ENCODE data around the gene POLR3C. TPM values are rescaled to one million over a fixed set of nuclear protein-coding genes. Genes with fewer than 3 reads are reported as not detected.

The POLR3C gene
- total RNA-seq, 1 experiment from 2014 or later: 35.1 TPM

DNA sequence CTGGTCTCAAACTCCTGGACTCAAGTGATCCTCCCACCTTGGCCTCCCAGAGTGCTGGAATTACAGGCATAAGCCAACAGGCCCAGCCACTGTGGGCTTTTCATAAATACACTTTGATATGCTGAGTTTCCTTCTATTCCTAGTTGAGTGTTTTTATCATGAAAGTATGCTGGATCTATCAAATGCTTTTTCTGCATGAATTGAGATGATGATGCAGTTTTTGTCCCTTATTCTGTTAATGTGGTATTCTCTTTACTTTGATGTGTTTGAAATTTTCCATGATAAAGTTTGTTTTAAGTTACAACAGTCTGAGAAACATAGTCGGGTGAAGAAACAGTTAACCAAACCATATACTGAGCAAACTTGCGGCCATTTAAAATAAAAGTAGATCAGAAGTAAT lies 24.2 kb upstream of the POLR3C start:
- Histone ChIP-seq H3K27ac (ENCODE audit: low read length) (no peak overlapping the region), H3K4me1 (ENCODE audit: control insufficient read depth, insufficient read depth, low read length) (peaks cover 14% of the 10 kb centered on the region), H3K4me3 (ENCODE audit: low read depth in 2 of 2, low read length in 2 of 2) (no peak overlapping the region), H3K27me3 (ENCODE audit: control insufficient read depth, insufficient read depth, low read length) (no peaks in the 10 kb centered on the region), H3K36me3 (ENCODE audit: control insufficient read depth, insufficient read depth, low read length) (no peaks in the 10 kb centered on the region), H3K9me3 (ENCODE audit: control insufficient read depth, insufficient read depth, low read depth, low read length) (peaks cover 16% of the 10 kb centered on the region; the same call in 1 of the 2 replicates)
- POLR2A ChIA-PET: no interaction called here
- in situ Hi-C loops (cut with HindIII; ENCODE audit: low pct_unique_long_range_greater_than_20kb, low sequenced_read_pairs): no loop called here
- ATAC-seq (no peak), DNase-seq (ENCODE audit: low read depth, low spot score) (no peak)
- intact Hi-C loops (cut with micrococcal nuclease; ENCODE audit: unreplicated experiment): no loop called here
- CTCF ChIA-PET: no interaction called here
- TF ChIP-seq, protein P1, sequence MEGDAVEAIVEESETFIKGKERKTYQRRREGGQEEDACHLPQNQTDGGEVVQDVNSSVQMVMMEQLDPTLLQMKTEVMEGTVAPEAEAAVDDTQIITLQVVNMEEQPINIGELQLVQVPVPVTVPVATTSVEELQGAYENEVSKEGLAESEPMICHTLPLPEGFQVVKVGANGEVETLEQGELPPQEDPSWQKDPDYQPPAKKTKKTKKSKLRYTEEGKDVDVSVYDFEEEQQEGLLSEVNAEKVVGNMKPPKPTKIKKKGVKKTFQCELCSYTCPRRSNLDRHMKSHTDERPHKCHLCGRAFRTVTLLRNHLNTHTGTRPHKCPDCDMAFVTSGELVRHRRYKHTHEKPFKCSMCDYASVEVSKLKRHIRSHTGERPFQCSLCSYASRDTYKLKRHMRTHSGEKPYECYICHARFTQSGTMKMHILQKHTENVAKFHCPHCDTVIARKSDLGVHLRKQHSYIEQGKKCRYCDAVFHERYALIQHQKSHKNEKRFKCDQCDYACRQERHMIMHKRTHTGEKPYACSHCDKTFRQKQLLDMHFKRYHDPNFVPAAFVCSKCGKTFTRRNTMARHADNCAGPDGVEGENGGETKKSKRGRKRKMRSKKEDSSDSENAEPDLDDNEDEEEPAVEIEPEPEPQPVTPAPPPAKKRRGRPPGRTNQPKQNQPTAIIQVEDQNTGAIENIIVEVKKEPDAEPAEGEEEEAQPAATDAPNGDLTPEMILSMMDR (IDR thresholded peaks at IDR 0.05): no peak
- no peak for TF ChIP-seq POLR2AphosphoS5 (IDR thresholded peaks at IDR 0.05; ENCODE audit: low read depth, low read length)
- TF ChIP-seq TCF7L2 (IDR thresholded peaks at IDR 0.05; ENCODE audit: low read depth, low read length): no peak
- no peak for TF ChIP-seq SIN3A (IDR thresholded peaks at IDR 0.05; ENCODE audit: borderline replicate concordance, insufficient read depth, low read depth, low read length)
- TF ChIP-seq, protein P2, sequence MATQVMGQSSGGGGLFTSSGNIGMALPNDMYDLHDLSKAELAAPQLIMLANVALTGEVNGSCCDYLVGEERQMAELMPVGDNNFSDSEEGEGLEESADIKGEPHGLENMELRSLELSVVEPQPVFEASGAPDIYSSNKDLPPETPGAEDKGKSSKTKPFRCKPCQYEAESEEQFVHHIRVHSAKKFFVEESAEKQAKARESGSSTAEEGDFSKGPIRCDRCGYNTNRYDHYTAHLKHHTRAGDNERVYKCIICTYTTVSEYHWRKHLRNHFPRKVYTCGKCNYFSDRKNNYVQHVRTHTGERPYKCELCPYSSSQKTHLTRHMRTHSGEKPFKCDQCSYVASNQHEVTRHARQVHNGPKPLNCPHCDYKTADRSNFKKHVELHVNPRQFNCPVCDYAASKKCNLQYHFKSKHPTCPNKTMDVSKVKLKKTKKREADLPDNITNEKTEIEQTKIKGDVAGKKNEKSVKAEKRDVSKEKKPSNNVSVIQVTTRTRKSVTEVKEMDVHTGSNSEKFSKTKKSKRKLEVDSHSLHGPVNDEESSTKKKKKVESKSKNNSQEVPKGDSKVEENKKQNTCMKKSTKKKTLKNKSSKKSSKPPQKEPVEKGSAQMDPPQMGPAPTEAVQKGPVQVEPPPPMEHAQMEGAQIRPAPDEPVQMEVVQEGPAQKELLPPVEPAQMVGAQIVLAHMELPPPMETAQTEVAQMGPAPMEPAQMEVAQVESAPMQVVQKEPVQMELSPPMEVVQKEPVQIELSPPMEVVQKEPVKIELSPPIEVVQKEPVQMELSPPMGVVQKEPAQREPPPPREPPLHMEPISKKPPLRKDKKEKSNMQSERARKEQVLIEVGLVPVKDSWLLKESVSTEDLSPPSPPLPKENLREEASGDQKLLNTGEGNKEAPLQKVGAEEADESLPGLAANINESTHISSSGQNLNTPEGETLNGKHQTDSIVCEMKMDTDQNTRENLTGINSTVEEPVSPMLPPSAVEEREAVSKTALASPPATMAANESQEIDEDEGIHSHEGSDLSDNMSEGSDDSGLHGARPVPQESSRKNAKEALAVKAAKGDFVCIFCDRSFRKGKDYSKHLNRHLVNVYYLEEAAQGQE (IDR thresholded peaks at IDR 0.05; ENCODE audit: insufficient read depth in 1 of 2, low read depth in 2 of 2, low read length in 1 of 2): no peak
- BruUV-seq (replicated peaks): no TSS peak

DNA sequence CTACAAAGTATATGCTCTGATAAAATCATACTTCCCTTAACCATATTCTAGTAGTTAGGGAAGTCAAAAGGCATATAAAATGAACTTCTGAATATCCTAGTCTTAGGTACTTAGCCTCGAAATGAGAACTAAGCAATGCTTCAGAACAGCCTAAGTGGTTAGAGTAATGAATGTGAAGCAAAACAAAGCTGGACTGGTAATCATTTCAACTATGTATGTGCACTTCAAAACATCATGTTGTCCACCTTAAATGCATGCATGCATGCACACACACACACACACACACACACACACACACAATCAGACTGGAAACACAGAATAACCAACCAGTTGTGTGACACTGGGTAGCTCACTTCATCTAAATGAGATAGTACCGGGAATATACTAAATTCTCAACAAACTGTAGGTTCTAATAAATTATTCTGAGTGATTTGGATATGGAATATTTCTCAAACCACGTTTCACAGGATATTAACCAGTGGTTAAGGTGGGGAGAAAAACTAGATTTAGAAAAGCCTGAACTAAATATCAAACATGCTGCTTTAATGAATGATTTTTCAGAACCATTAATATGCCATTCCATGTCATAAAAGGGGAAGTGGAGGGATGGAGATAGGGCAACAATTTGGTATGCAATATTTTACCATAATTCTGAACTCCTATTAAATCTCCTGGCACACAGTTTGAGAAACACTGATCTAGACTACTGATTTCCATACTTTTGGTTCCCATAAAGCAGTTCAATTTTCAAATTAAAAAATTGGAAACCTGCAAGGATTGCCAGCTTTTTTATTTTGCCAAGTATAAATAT lies 19.6 kb upstream of the POLR3C start:
- no peak for DNase-seq (ENCODE audit: low read depth, low spot score)
- Histone ChIP-seq H3K27ac (ENCODE audit: low read length) (0 out of 2 replicates have a peak overlapping the region, but pooled peaks have one; percentile 14), H3K27me3 (ENCODE audit: control insufficient read depth, insufficient read depth, low read length) (no peaks in the 10 kb centered on the region), H3K9me3 (ENCODE audit: control insufficient read depth, insufficient read depth, low read depth, low read length) (no peaks in the 10 kb centered on the region), H3K36me3 (ENCODE audit: control insufficient read depth, insufficient read depth, low read length) (no peaks in the 10 kb centered on the region), H3K4me1 (ENCODE audit: control insufficient read depth, insufficient read depth, low read length) (peaks cover 18% of the 10 kb centered on the region), H3K4me3 (ENCODE audit: low read depth in 2 of 2, low read length in 2 of 2) (no peak overlapping the region)
- BruUV-seq (replicated peaks): no TSS peak
- ATAC-seq: no peak
- ChIA-PET POLR2A (no interaction called here), CTCF (interaction anchor here (0.6 kb wide), 1 partner anchor 24 kb away, joined by 3 read pairs; no protein-coding TSS in a partner anchor)
- intact Hi-C loops (cut with micrococcal nuclease; ENCODE audit: unreplicated experiment): no loop called here
- TF ChIP-seq, protein P2 (IDR thresholded peaks at IDR 0.05; ENCODE audit: insufficient read depth in 1 of 2, low read depth in 2 of 2, low read length in 1 of 2): no peak
- TF ChIP-seq POLR2AphosphoS5 (IDR thresholded peaks at IDR 0.05; ENCODE audit: low read depth, low read length): no peak
- TF ChIP-seq, protein P1 (IDR thresholded peaks at IDR 0.05): no peak
- TF ChIP-seq TCF7L2 (IDR thresholded peaks at IDR 0.05; ENCODE audit: low read depth, low read length): no peak
- no peak for TF ChIP-seq SIN3A (IDR thresholded peaks at IDR 0.05; ENCODE audit: borderline replicate concordance, insufficient read depth, low read depth, low read length)
- in situ Hi-C loops (cut with HindIII; ENCODE audit: low pct_unique_long_range_greater_than_20kb, low sequenced_read_pairs): no loop called here
